NCI-H748 (cell line): Measurements from ENCODE around the gene SAMD9L.
A peak's percentile ranks its signal among the peaks of the same experiment; 100 is the strongest.
"Not testable (repeated sequence)": the region's sequence is repeated elsewhere in the genome, so short reads cannot be mapped to it uniquely, and the experiment has no call there.

Experiments
- DNase-seq: peaks from one replicate; lab custom pipeline; 2025; ENCODE audit not compliant: unreplicated experiment; lab: John Stamatoyannopoulos, UW

The SAMD9L gene

GRCh38 chr7:93146472-93147141, 1.6 kb downstream of the SAMD9L start:
- DNase-seq: no peak

- DNase-seq: no peak
Measured at GRCh38 chr7:93146036-93146435, 2.1 kb downstream of the SAMD9L start.

GRCh38 chr7:93145354-93145753, 2.8 kb downstream of the SAMD9L start:
- no peak for DNase-seq

DNA sequence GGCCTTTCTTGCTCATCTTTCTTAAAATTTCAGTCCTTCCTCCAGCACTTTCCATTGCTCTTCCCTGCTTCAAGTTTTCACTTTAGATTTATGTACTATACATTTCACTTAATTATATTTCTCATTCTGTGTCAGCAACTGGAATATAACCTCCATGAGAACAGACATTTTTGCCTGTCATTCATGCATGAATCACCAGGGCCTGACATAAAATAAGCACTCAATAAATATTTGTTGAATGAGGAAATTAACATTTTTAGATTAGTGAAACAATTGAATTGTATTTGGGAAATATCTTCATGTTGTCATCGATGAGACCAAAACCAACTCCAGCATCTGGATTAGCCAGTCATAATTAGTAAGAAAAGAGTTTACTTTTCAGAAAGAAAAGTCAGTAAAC, 6.1 kb downstream of the SAMD9L start:
- DNase-seq: no peak

DNA sequence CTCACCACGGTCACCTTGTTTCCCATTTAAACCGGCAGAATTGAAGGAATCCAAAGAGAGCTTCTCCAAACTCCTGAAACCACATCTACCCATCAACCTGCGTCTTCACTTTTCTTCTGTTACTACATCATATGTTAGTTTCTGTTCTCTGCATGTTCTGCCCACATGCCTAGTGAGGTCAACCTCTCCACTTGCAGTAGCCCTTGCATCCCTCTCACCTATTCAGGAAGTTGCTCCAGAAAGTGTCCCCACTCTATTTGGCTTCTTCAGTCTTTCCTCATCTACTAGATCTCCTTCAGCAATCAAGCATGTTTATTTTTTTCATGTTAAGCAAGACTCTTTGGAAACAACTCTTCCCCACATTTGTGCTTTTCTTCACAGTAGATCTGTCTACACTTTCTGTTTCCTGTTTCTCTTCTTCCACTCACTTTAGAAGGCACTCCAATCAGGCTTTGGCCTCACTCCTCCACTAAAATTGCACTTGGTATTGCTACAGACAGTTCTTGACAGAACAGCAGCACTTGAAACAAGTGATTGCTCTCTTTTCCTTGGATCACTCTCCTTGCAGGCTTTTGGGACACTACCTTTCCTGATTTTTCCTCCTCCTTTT, 7.5 kb downstream of the SAMD9L start:
- DNase-seq: no peak

DNA sequence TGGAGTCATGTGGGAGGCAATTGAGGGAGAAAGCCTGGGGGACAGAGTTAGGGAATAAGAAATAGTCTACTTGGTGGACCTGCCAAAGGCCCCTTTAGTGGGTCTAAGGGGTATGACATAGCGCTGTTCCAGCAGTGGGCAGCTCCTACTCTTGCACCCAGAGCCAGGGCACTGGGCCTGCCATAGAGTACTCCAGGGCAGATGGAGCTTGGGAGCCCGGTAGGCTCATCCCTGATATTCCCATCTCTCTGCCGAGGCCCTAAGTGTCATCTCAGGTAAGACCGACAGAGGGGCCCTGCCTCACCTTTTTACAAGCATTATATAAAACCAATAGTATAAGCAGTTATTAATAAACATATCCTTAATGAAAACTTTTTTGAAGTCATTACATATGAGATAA, 9.6 kb downstream of the SAMD9L start:
- no peak for DNase-seq

GRCh38 chr7:93133005-93133404, 15.2 kb downstream of the SAMD9L start:
- DNase-seq: no peak

DNA sequence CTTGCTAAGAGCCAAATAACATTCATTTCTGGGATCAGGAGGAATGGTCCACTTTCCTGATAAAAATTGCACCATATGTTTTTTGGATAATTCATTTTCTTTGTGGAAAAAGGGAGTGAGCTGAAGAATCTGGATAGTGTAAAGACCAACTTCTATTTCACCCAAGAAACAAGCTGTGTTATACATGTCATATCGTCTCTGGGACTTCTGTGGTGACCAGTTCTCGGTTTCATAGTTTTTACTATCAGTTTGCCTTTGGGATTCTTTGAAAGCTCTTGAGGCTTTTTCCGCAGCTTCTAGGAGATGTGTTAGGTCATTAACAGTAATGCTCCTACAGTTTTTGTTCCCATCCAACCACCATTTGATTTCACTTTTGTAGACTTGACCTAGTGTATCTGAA, 16.0 kb downstream of the SAMD9L start:
- DNase-seq: no peak

- not testable (repeated sequence) for DNase-seq
Measured at GRCh38 chr7:93126954-93127353, 21.2 kb downstream of the SAMD9L start.

- DNase-seq: not testable (repeated sequence)
Measured at GRCh38 chr7:93123532-93123931, 24.7 kb downstream of the SAMD9L start.

GRCh38 chr7:93120592-93121549, 27.3 kb downstream of the SAMD9L start:
- no peak for DNase-seq

DNA sequence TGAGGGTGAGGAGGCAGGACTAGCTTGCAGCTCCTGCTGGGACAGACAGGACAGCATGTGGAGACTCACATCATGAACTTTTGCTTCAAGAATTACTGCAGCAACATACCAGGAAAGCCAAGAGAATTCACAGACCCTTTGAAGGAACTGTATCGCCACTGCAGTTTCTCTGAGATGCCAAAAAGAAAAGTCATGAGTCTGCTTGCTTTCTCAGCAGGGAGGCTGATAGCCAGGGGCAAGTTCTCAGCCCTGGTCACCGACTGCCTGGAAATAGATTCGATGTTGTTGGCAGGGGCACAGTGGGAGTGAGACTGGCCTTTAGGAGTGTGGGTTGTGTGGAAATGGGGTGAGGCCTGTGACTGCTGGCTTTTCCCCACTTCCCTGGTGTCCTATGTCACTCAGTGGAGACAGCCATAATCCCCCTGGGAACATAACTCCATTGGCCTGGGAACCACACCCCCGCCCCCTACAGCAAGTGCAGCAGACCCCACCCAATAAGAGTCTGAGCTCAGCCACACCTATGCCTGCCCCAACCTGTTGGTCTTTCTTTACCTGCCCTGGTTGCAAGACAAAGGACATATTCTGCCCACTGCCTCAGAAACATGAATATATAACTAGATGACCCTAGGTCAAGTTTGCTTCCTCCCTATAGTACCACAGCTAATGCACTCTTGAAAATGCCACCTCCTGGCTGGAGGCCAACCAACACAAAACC, 28.8 kb downstream of the SAMD9L start:
- peak; percentile 25 for DNase-seq

DNA sequence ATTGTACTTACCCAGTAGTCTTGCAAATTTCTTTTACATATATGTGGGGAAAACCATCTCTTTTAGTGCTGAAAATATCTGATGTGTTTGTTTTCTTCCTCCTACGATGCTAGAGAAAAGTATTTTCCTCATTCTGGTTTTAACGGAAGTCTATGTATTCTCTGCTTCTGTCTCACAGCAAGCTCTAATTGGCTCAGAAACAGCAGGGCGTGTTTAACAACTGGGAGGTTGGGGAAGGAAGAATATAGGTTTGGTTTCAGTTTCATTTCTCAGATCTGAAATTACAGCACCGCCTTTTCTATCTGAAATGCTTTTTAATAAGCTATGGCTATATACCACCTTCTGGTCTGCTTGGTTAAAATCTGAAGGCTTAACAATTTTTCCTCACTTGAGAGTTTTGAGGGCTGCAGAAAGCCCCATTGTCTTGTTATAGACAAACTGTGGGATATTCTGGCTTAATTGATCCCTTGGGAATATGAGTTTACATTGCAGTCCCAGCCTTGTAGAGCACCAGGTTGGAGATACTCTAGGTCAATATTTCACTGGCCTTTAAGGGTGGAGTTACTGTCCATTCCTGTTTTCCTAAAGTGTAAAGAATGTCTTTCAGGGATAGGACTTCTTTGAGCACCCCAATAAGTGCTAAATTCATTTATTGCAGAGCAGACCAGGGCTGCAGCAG, 30.2 kb downstream of the SAMD9L start, which contains the start of gene SAMD9:
Gene SAMD9, minus strand, starts transcription at position 128 of the 679 bp plus-strand sequence. CDS start 11,882 bp downstream, outside the sequence.
- peak; percentile 94 for DNase-seq

DNA sequence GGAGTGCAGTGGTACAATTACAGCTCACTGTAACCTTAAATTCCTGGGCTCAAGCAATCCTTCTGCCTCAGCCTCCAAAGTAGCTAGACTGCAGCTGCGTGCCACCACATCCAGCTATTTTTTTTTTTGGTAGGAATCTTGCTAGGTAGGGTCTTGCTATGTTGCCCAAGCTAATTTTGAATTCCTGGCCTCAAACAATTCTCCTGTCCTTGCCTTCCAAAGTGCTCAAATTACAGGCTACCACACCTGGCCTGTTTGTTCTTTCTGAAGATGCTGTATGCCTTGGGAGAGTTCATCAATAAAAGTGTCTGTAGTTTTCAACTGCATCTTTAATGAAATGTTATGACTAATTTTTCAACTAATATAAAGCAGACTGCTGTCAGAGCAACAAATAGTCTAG, 30.9 kb downstream of the SAMD9L start:
- DNase-seq: peak; percentile 64

DNA sequence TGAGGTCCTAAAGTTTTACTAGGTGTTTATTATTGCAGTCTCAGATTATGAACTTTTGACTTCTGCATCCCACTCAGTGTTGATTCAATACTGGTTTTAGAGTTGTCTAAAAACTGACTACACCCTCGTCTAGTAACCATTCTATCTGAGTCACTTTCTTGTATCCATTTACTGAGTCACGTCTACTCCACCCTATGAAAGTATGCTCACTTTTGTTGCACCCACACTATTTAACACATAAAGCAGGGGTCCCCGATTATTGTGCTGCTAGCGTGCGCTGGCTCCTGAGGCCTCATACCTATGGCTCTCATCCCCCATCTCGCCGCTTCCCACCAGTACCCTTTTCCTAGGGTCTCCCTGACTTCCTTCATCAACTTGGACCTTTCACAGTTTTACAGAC, 32.4 kb downstream of the SAMD9L start:
- DNase-seq: no peak

GRCh38 chr7:93108003-93108402, 40.2 kb downstream of the SAMD9L start:
- no peak for DNase-seq

- DNase-seq: no peak
Measured at GRCh38 chr7:93097388-93097787, 50.8 kb downstream of the SAMD9L start.

DNA sequence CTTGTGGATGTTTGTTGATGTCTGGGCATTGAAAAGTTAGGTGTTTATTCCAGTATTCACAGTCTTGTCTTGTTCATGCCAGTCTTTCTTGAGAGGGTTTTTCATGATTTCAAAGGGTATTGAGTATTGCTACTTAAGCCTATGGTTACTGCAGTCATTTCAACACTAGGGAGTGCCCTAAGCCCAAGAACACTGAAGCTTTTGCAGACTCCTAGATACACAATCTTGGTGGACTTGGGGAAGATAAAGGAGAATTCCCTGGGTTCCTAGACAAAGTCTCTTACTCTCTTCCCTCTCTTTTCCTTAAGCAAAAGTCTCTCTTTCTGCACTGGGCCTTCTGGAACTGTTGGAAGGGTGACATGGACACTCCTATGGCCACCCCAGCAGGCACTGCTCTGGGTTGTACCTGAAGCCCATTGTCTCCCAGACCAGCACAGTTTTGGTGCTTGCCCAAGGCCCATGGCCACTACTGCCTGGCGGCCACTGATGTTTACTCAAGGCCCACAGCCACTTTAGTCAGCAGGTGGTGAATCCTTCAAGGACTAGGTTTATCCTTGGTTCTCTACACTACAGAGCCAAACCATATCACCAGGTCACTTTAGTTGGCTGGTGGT, 55.3 kb downstream of the SAMD9L start:
- DNase-seq: peak; percentile 18
